ENCODE data around the gene RGP1.

Gene RGP1

DNA sequence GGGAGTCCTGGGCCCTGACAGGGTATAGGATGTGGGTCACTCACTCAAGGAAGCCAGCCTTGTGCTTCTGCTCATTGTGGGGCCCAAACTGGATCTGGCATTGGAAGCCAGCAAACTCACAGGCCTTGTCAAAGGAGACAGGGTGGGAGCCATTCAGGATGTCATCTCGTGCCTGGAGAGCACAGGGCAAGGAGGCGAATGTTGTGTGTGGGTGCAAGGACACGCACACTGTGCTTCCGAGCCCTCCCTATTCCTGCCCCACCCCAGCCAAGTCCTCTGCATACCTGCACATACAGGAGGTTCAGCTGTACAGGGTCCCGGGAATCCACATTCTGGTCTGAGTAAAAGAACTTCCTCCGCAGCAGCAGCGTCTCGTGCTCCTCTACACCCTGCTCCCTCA is 25.2 kb upstream of the RGP1 start:
- TF ChIP-seq, protein P1, sequence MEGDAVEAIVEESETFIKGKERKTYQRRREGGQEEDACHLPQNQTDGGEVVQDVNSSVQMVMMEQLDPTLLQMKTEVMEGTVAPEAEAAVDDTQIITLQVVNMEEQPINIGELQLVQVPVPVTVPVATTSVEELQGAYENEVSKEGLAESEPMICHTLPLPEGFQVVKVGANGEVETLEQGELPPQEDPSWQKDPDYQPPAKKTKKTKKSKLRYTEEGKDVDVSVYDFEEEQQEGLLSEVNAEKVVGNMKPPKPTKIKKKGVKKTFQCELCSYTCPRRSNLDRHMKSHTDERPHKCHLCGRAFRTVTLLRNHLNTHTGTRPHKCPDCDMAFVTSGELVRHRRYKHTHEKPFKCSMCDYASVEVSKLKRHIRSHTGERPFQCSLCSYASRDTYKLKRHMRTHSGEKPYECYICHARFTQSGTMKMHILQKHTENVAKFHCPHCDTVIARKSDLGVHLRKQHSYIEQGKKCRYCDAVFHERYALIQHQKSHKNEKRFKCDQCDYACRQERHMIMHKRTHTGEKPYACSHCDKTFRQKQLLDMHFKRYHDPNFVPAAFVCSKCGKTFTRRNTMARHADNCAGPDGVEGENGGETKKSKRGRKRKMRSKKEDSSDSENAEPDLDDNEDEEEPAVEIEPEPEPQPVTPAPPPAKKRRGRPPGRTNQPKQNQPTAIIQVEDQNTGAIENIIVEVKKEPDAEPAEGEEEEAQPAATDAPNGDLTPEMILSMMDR (IDR thresholded peaks at IDR 0.05; ENCODE audit: insufficient read depth, low read length, poor library complexity, severe bottlenecking) = no peak
- Histone ChIP-seq H3K36me3 (ENCODE audit: control insufficient read depth, insufficient read depth, low read length) (peaks cover 57% of the 10 kb centered on the region), H3K27me3 (replicated peaks; ENCODE audit: control insufficient read depth, insufficient read depth, low read length) (no peaks in the 10 kb centered on the region), H3K4me3 (replicated peaks; ENCODE audit: low read depth, low read length) (no peak overlapping the region)
- no peak for DNase-seq (ENCODE audit: extremely low read depth, insufficient read length)

DNA sequence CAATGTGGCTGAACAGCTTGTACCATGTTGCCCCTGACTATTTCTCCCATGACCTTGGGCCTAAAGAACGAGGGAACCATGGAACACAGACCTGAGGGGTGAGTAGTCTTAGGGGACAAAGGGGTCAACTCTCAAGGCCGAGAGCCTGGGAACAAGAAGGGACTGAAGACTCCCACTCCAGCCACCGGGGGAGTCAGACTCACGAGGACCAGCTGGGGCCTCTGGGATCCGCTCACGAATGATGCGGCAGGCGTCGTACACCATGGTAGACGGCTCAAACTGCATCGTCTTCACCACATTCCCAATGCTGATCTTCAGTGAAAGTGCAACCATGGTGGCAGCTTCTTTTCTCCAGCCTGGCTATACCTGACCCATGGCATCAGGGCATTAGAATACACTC is 23.7 kb upstream of the RGP1 start:
- H3K4me3 ChIP-seq (replicated peaks; ENCODE audit: low read depth, low read length) = no peak overlapping the region
- DNase-seq (ENCODE audit: extremely low read depth, insufficient read length) = no peak
- peaks cover 42% of the 10 kb centered on the region for H3K36me3 ChIP-seq (ENCODE audit: control insufficient read depth, insufficient read depth, low read length)
- TF ChIP-seq, protein P1 (IDR thresholded peaks at IDR 0.05; ENCODE audit: insufficient read depth, low read length, poor library complexity, severe bottlenecking) = no peak
- H3K27me3 ChIP-seq (replicated peaks; ENCODE audit: control insufficient read depth, insufficient read depth, low read length) = no peaks in the 10 kb centered on the region

DNA sequence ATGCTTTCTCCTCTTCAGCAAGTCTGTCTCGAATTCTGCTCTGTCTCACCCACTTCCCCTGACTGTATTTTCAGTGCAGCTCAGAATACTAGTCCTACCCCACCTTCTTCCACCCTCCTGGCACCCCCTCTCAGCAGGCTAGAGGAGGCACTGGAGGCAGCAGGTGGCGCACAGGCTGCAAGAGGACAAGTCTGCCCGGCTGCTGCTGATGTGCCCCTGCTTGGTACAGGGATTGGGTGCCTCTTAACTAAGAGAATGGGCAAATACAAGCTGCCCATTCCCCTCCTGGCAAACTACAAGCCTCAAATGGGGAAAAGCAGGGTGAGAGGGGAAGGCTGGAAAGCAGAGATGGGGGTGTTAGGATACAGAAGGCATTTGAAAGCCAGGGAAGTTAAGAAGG is 22.2 kb upstream of the RGP1 start:
- TF ChIP-seq, protein P1 (IDR thresholded peaks at IDR 0.05; ENCODE audit: insufficient read depth, low read length, poor library complexity, severe bottlenecking) = peak; percentile 65
- H3K27me3 ChIP-seq (replicated peaks; ENCODE audit: control insufficient read depth, insufficient read depth, low read length) = no peaks in the 10 kb centered on the region
- peaks cover 28% of the 10 kb centered on the region for H3K36me3 ChIP-seq (ENCODE audit: control insufficient read depth, insufficient read depth, low read length)
- no peak overlapping the region for H3K4me3 ChIP-seq (replicated peaks; ENCODE audit: low read depth, low read length)
- DNase-seq (ENCODE audit: extremely low read depth, insufficient read length) = peak; percentile 56

DNA sequence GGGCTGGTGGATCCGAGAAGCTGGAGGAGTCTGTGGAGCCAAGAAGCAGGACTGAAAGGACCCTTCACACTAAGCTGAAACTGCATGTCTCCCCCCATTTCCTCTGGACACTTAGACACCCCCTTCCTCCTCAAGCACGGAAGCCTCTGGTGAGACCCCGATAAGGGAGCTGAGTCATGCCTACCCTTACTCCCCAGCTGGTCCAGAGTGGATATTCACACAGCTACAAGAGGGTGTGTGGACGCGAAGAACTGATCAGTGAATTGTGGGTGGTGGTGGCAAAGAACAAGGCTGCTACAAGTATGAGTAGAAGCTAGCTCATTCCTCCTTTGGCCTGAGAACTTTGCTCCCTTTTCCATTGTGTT is 21.4 kb upstream of the RGP1 start:
- TF ChIP-seq, protein P1 (IDR thresholded peaks at IDR 0.05; ENCODE audit: insufficient read depth, low read length, poor library complexity, severe bottlenecking) = no peak
- peak overlapping the region; percentile 58 for H3K4me3 ChIP-seq (replicated peaks; ENCODE audit: low read depth, low read length)
- peaks cover 22% of the 10 kb centered on the region for H3K36me3 ChIP-seq (ENCODE audit: control insufficient read depth, insufficient read depth, low read length)
- DNase-seq (ENCODE audit: extremely low read depth, insufficient read length) = no peak
- no peaks in the 10 kb centered on the region for H3K27me3 ChIP-seq (replicated peaks; ENCODE audit: control insufficient read depth, insufficient read depth, low read length)

- Histone ChIP-seq H3K4me3 (replicated peaks; ENCODE audit: low read depth, low read length) (peak overlapping the region; percentile 58), H3K36me3 (ENCODE audit: control insufficient read depth, insufficient read depth, low read length) (peaks cover 21% of the 10 kb centered on the region), H3K27me3 (replicated peaks; ENCODE audit: control insufficient read depth, insufficient read depth, low read length) (no peaks in the 10 kb centered on the region)
- TF ChIP-seq, protein P1 (IDR thresholded peaks at IDR 0.05; ENCODE audit: insufficient read depth, low read length, poor library complexity, severe bottlenecking) = no peak
- DNase-seq (ENCODE audit: extremely low read depth, insufficient read length) = peak; percentile 77
These were observed 20.8 kb upstream of the RGP1 start for GRCh38 chr9:35728041-35728971.
